SK-N-MC (cell line): Measurements from ENCODE around the gene GLCE.

Source experiments
- EZH2 ChIP-seq: fragments of 200-600 bp; sonication (generic); IDR thresholded peaks from one replicate; pipeline ENCODE4 v1.6.1; 2017; ENCODE audit warnings: antibody characterized with exemption
- POLR2AphosphoS5 ChIP-seq: IDR thresholded peaks from 2 replicates; pipeline ENCODE4 v1.6.1; 2012; ENCODE audit warnings: mild to moderate bottlenecking, low read depth, low read length, borderline replicate concordance

DNA sequence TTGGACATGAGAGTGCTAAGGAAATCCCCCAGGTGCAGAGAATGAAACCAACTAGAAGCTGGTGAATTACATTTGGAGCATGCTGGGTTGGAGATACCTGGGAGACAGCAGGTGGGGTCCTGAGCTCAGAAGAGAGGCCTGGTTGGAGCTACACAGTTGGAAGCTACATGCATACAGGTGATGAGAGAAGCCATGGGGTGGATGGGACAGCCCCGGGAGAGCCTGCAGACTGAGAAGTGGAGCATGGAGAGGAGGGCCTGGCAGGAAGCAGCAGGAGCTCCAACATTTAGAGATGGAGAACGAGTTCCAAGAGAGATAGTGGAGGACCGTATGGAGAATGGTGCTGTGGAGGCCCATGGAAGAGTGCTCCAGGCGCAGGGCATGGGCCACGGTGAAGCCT is 148.5 kb downstream of the GLCE start:
- no peak for TF ChIP-seq EZH2
- no peak for TF ChIP-seq POLR2AphosphoS5
